Osteoblast (primary cell): ENCODE results near the gene FFAR1. TPM values are rescaled to one million over a fixed set of nuclear protein-coding genes. Genes with fewer than 3 reads are reported as not detected.

ENCODE experiments used
- DNase-seq: peaks from one replicate; pipeline ENCODE4 v3.0.0; 2011; ENCODE audit warnings: low spot score, mixed read lengths; ENCODE audit not compliant: insufficient read length; ENCODE audit errors: missing footprints
- H2AFZ ChIP-seq: 2 replicates; pipeline ENCODE4 v1.6.0; 2011; ENCODE audit warnings: mild to moderate bottlenecking, low read length
- H3K27ac ChIP-seq: 2 replicates; pipeline ENCODE4 v1.5.1; 2011; ENCODE audit warnings: mild to moderate bottlenecking, low read depth, low read length, moderate library complexity
- H3K27me3 ChIP-seq: 2 replicates; pipeline ENCODE4 v1.6.0; 2012; ENCODE audit warnings: mild to moderate bottlenecking, control low read depth, inconsistent platforms, low read length, moderate library complexity; ENCODE audit not compliant: insufficient read depth
- H3K36me3 ChIP-seq: 2 replicates; pipeline ENCODE4 v1.5.1; 2011; ENCODE audit warnings: mild to moderate bottlenecking, low read length, control low read depth, moderate library complexity; ENCODE audit not compliant: insufficient read depth
- H3K4me1 ChIP-seq: 2 replicates; pipeline ENCODE4 v1.5.1; 2011; ENCODE audit warnings: mild to moderate bottlenecking, low read length, control low read depth, moderate library complexity; ENCODE audit not compliant: insufficient read depth
- H3K4me2 ChIP-seq: 2 replicates; pipeline ENCODE4 v1.6.0; 2011; ENCODE audit warnings: mild to moderate bottlenecking, low read length; ENCODE audit not compliant: insufficient read depth
- H3K4me3 ChIP-seq: fragments of 200-600 bp; sonication (generic); 3 replicates; pipeline ENCODE4 v1.5.1; 2012; ENCODE audit warnings: mild to moderate bottlenecking, low read length, inconsistent platforms; ENCODE audit not compliant: insufficient read depth
- H3K79me2 ChIP-seq: 2 replicates; pipeline ENCODE4 v1.6.0; 2012; ENCODE audit warnings: mild to moderate bottlenecking, low read length, control low read depth, inconsistent platforms; ENCODE audit not compliant: insufficient read depth
- H3K9me3 ChIP-seq: 2 replicates; pipeline ENCODE4 v1.5.1; 2011; ENCODE audit warnings: low read depth, low read length, control low read depth
- H4K20me1 ChIP-seq: 2 replicates; pipeline ENCODE4 v1.6.0; 2012; ENCODE audit warnings: mild to moderate bottlenecking, low read length, control low read depth; ENCODE audit not compliant: insufficient read depth
- CTCF ChIP-seq: IDR thresholded peaks from 2 replicates; pipeline ENCODE4 v1.5.1; 2011; ENCODE audit warnings: mild to moderate bottlenecking, low read depth, low read length, moderate library complexity; ENCODE audit errors: extremely low read depth
- total RNA-seq: library from RNA; depleted of rRNA; stranded (reverse); fragments of >200 nt; gene quantifications from 2 replicates; pipeline ENCODE4 v1.2.3, GENCODE V29; 2012

FFAR1 gene
- total RNA-seq, 1 donor: not detected

DNA sequence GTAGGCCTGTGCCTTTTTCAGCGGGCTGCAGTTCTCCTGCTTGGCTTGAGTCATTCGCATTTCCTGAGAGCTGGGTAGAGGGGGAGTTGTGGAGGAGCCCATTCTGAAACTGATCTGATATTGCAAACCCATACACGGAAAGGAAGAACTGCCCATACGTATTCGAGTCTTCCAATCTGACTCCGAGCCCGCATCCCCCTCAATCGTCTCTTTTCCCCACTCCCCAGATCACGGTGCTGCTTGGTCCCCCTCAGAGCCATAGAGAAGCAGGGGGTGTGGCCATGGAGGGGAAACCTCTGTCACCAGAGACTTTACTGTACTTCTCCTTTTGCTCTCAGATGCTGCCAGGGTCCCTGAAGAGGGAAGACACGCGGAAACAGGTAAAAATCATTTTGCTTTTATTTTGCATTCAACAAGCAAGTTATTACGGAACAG lies 18.8 kb upstream of the FFAR1 start, which contains the start of gene CD22:
Gene CD22 (plus strand): TSS at position 337 of the 435 bp plus-strand sequence. CDS start 2,854 bp downstream, outside the sequence.
- H2AFZ ChIP-seq: no peak within 1 kb of the TSS
- no peak for TF ChIP-seq CTCF
- H3K27ac ChIP-seq: no peak within 1 kb of the TSS
- H4K20me1 ChIP-seq: no peaks in the 10 kb centered on the region
- no peaks in the 10 kb centered on the region for H3K36me3 ChIP-seq
- no peak within 1 kb of the TSS for H3K4me2 ChIP-seq
- H3K4me3 ChIP-seq: no peak within 1 kb of the TSS
- H3K27me3 ChIP-seq: peaks cover 26% of the 10 kb centered on the region
- H3K9me3 ChIP-seq: no peaks in the 10 kb centered on the region
- peak; percentile 62 for DNase-seq
- no peaks in the 10 kb centered on the region for H3K79me2 ChIP-seq
- H3K4me1 ChIP-seq: no peaks in the 10 kb centered on the region

GRCh38 chr19:35329323-35329722 lies 18.4 kb upstream of the FFAR1 start:
- H3K4me2 ChIP-seq: no peak overlapping the region

DNA sequence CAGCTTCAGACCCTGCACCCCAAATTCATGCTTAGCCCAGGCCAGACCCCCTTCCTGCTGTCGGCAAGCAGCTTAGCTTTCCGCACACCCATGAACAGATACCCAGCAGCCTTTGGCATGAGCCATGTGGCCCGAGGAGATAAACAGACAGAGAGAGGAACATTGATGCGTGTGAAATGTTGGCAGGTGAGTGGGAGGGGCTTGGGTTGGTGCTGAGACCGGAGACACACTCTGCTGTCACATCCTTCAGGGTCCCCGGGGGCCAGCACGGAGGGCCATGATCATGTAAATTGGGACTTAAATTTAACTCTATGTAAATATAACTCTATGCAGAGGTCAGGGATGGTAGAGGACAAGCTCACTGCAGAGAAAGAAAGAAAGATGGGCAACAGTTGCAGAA lies 17.2 kb upstream of the FFAR1 start:
- peaks cover 31% of the 10 kb centered on the region for H3K27me3 ChIP-seq
- no peak overlapping the region for H3K4me3 ChIP-seq
- no peaks in the 10 kb centered on the region for H4K20me1 ChIP-seq
- no peak overlapping the region for H3K27ac ChIP-seq
- H3K9me3 ChIP-seq: no peaks in the 10 kb centered on the region
- no peaks in the 10 kb centered on the region for H3K4me1 ChIP-seq
- TF ChIP-seq CTCF: no peak
- no peak overlapping the region for H3K4me2 ChIP-seq
- H3K79me2 ChIP-seq: no peaks in the 10 kb centered on the region
- DNase-seq: no peak
- H2AFZ ChIP-seq: no peak overlapping the region
- H3K36me3 ChIP-seq: no peaks in the 10 kb centered on the region

More at GRCh38 chr19:35329323-35329722, 18.4 kb upstream of the FFAR1 start:
- no peaks in the 10 kb centered on the region for H3K36me3 ChIP-seq
- no peak overlapping the region for H2AFZ ChIP-seq
- TF ChIP-seq CTCF: no peak
- H3K27me3 ChIP-seq: peaks cover 30% of the 10 kb centered on the region
- peak; percentile 42 for DNase-seq
- H3K4me3 ChIP-seq: no peak overlapping the region
- no peaks in the 10 kb centered on the region for H3K79me2 ChIP-seq
- no peaks in the 10 kb centered on the region for H3K4me1 ChIP-seq
- no peaks in the 10 kb centered on the region for H4K20me1 ChIP-seq
- no peaks in the 10 kb centered on the region for H3K9me3 ChIP-seq
- no peak overlapping the region for H3K27ac ChIP-seq

DNA sequence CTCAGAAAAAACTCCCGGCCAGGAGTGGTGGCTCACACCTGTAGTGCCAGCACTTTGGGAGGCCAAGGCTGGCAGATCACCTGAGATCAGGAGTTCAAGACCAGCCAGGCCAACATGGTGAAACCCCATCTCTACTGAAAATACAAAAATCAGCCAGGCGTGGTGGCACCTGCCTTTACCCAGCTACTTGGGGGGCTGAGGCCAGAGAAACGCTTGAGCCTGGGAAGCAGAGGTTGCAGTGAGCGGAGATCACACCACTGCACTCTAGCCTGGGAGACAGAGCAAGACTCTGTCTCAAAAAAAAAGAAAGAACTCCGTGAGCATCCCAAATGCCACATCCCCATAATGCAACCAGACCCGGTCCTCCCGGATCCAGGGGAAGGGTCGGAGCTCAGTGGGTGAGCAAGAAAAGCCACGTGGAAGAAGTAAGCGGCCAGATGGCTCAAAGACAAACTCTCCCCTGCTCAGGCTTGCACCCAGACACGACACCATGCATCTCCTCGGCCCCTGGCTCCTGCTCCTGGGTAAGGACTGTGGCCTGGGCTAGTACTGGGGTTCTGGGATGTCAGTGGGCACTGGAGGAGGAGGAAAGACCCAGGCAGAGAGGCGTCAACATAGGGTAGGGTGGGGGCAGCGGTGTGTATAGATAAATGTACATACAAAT lies 16.0 kb upstream of the FFAR1 start:
- H2AFZ ChIP-seq: no peak overlapping the region
- H3K27me3 ChIP-seq: peaks cover 23% of the 10 kb centered on the region
- TF ChIP-seq CTCF: no peak
- H3K36me3 ChIP-seq: no peaks in the 10 kb centered on the region
- no peaks in the 10 kb centered on the region for H3K79me2 ChIP-seq
- H3K9me3 ChIP-seq: no peaks in the 10 kb centered on the region
- no peak overlapping the region for H3K4me3 ChIP-seq
- no peaks in the 10 kb centered on the region for H3K4me1 ChIP-seq
- no peak overlapping the region for H3K27ac ChIP-seq
- H3K4me2 ChIP-seq: no peak overlapping the region
- no peaks in the 10 kb centered on the region for H4K20me1 ChIP-seq
- DNase-seq: no peak
